Psoas muscle (tissue), 8 donors: Measurements from ENCODE around the gene SAPCD2. TPM values are rescaled to one million over a fixed set of nuclear protein-coding genes. Genes with fewer than 3 reads are reported as not detected.

Source experiments
- ATAC-seq, 4 donors: fragments of 200-7000 bp; cut with Tn5 transposase; one replicate each; pipeline ENCODE4 v1.9.1; 2020; ENCODE audit warnings: moderate library complexity in 3 of 4, mild to moderate bottlenecking in 2 of 4
- DNase-seq, 2 donors: peaks; one replicate each; pipeline ENCODE4 v3.0.0-alpha.2; 2020
- H3K27ac ChIP-seq: fragments of 200-600 bp; one replicate; pipeline ENCODE4 v1.8.0; 2022
- H3K27me3 ChIP-seq, 3 donors: fragments of 200-600 bp in 1 of 3; one replicate each; pipeline versions ENCODE4 v1.6.1 to v1.8.0; 2013 to 2022; ENCODE audit warnings: low read length in 2 of 3, mild to moderate bottlenecking in 2 of 3, moderate library complexity in 1 of 3; ENCODE audit not compliant: insufficient read depth in 3 of 3
- H3K36me3 ChIP-seq, 2 donors: fragments of 200-600 bp in 1 of 2; one replicate each; pipeline versions ENCODE4 v1.6.1 to v1.8.0; 2013 to 2022; ENCODE audit warnings: low read depth in 1 of 2, mild to moderate bottlenecking in 1 of 2, moderate library complexity in 1 of 2; ENCODE audit not compliant: insufficient read depth in 1 of 2
- H3K4me1 ChIP-seq: fragments of 200-600 bp; one replicate; pipeline ENCODE4 v1.8.0; 2022
- H3K4me3 ChIP-seq: fragments of 200-600 bp; one replicate; pipeline ENCODE4 v1.8.0; 2022; ENCODE audit warnings: mild to moderate bottlenecking
- H3K9me3 ChIP-seq: fragments of 200-600 bp; one replicate; pipeline ENCODE4 v1.8.0; 2022
- WGBS, 3 donors: extraction: QIAGEN DNeasy Blood & Tissue Kit; methylation state at CpG; one replicate each; pipeline versions ENCODE4 v1.1.6 to v1.1.7; 2013; 5-methylcytosine and 5-hydroxymethylcytosine counted together
- intact Hi-C, 2 donors: fragments of 100-400 bp; cut with DNase I; formaldehyde crosslinking; loops; one replicate each; pipeline versions ENCODE4 v1.11.0 to v1.14.2; 2022
- polyA plus RNA-seq, 3 donors: library from polyadenylated mRNA; stranded (reverse); fragments of 200-250 nt; gene quantifications; one replicate each; pipeline ENCODE4 v1.2.3, GENCODE V29; 2013
- total RNA-seq, 4 donors: library from RNA; stranded (reverse); fragmentation: NEBNext Ultra II Directional in 2 of 4; extraction: Animal tissue kit (Norgen Biotek cat#: 25700) in 2 of 4; gene quantifications; one replicate each; pipeline versions ENCODE4 v1.2.1 to v1.2.4, GENCODE V29; 2021 to 2023
- TF ChIP-seq, protein P1 (sequence below): fragments of 200-600 bp; IDR thresholded peaks from one replicate; pipeline ENCODE4 v1.8.0; 2022; ENCODE audit warnings: antibody characterized with exemption
- donor health status: healthy with polysubstance abuse.
- donor health status: DM: no; HTN: no; CAD: no; lungs with moderate emphysema.
- donor health status: Bipolar disorder and iron deficiency.
- donor health status: healthy.
- donor health status: DM: yes; HTN: yes; CAD: no.
- donor health status: DM: no; HTN: no; CAD: no.
- donor health status: DM: no; HTN: no; CAD: no.
- donor health status: DM: yes; HTN: yes; CAD: no.

SAPCD2 gene
- total and polyA plus RNA-seq, 7 donors, result 0.10 to 0.22 (median 0.15) TPM; not detected in 1

DNA sequence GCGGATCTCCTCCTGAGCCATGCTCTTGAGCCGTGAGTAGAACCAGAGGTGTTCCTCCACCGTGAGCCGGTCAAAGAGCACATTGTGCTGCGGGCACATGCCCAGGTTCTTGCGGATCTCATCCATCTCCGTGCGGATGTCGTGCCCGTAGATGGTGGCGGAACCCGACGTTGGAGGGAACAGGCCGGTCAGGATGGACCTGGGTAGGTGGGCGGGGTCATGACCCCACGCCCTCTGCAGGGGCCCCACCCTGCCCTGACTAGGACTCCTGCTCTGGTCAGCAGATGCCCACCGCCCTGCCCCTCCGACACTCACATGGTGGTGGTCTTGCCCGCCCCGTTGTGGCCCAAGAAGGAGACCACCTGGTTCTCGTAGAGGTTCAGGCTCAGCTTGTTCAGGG is 54.4 kb downstream of the SAPCD2 start:
- Histone ChIP-seq H3K4me1 (no peaks in the 10 kb centered on the region), H3K27me3 (no peaks in the 10 kb centered on the region), H3K4me3 (no peak overlapping the region), H3K9me3 (no peaks in the 10 kb centered on the region), H3K27ac (no peak overlapping the region), H3K36me3 (peaks cover 0 to 78% of the 10 kb centered on the region in 2 donors)
- ATAC-seq (no peak), DNase-seq (no peak)
- TF ChIP-seq, protein P1, sequence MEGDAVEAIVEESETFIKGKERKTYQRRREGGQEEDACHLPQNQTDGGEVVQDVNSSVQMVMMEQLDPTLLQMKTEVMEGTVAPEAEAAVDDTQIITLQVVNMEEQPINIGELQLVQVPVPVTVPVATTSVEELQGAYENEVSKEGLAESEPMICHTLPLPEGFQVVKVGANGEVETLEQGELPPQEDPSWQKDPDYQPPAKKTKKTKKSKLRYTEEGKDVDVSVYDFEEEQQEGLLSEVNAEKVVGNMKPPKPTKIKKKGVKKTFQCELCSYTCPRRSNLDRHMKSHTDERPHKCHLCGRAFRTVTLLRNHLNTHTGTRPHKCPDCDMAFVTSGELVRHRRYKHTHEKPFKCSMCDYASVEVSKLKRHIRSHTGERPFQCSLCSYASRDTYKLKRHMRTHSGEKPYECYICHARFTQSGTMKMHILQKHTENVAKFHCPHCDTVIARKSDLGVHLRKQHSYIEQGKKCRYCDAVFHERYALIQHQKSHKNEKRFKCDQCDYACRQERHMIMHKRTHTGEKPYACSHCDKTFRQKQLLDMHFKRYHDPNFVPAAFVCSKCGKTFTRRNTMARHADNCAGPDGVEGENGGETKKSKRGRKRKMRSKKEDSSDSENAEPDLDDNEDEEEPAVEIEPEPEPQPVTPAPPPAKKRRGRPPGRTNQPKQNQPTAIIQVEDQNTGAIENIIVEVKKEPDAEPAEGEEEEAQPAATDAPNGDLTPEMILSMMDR, result no peak
- intact Hi-C loops, result no loop called here
- 93 to 96% (median 96%) methylated on average over 20 to 21 of the region's 21 CpGs for WGBS, 3 donors

DNA sequence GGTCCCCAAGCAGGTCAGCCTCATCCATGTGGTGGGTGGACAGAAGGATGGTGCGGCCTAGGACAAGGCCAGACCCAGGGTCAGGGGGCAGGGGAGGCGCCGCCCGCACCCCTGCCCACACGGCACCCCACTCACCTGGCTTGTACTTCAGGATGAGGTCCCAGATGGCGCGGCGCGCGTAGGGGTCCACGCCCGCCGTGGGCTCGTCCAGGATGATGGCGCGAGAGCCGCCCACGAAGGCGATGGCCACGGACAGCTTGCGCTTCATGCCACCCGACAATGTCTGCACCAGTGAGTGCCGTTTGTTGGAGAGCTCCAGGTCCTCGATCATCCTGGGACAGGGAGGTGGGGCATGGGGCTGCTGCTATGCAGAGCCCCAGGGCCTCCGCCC is 54.8 kb downstream of the SAPCD2 start:
- H3K9me3 ChIP-seq, result no peaks in the 10 kb centered on the region
- H3K27ac ChIP-seq, result no peak overlapping the region
- no peak overlapping the region for H3K4me3 ChIP-seq
- no peak for ATAC-seq
- H3K4me1 ChIP-seq, result no peaks in the 10 kb centered on the region
- H3K36me3 ChIP-seq, result peaks cover 0 to 75% of the 10 kb centered on the region in 2 donors
- TF ChIP-seq, protein P1, result no peak
- no peak for DNase-seq
- WGBS, 3 donors, result 96 to 98% (median 96%) methylated on average over 20 to 25 of the region's 25 CpGs
- intact Hi-C loops, result no loop called here
- H3K27me3 ChIP-seq, result no peaks in the 10 kb centered on the region

DNA sequence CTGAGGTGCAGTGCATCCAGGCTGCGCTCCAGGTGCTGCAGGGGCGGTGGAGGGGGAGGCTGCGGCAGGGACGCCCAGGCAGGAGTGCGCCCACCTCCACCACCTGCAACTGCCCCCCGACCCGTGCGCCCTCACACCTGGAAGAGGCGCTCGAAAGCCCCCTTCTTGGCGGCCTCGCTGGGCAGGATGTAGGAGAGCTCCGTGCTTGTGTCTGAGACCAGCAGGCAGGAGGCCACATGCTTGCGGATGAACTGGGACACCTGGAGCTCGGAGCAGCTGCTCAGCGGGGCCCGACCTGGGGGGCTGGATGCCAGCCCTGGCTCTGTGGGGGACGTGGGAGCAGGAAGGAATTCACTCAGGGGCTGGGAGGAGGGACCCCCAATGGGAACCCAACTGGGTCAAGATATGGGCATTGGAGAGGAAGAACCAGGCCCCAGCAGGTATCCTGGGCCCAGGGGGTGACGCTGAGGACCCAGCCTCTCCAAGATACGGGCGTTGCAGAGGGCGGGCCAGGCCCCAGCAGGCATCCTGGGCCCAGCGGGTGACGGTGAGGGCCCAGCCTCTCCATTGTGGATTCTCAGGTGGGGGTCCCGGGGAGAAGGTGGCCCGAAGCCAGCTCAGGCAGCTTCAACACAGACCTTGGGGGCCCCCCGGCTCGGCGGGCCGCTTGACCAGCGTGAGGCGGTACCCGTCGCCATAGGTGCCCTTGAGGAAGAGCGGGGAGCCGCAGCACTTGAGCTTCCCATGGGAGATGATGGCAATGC is 55.4 kb downstream of the SAPCD2 start:
- Histone ChIP-seq H3K27me3 (no peaks in the 10 kb centered on the region), H3K9me3 (no peaks in the 10 kb centered on the region), H3K36me3 (peaks cover 0 to 72% of the 10 kb centered on the region in 2 donors), H3K27ac (no peak overlapping the region), H3K4me3 (no peak overlapping the region), H3K4me1 (no peaks in the 10 kb centered on the region)
- no peak for DNase-seq
- TF ChIP-seq, protein P1, result no peak
- 91 to 94% (median 92%) methylated on average over 34 to 36 of the region's 36 CpGs for WGBS, 3 donors
- ATAC-seq, result no peak
- intact Hi-C loops, result no loop called here

DNA sequence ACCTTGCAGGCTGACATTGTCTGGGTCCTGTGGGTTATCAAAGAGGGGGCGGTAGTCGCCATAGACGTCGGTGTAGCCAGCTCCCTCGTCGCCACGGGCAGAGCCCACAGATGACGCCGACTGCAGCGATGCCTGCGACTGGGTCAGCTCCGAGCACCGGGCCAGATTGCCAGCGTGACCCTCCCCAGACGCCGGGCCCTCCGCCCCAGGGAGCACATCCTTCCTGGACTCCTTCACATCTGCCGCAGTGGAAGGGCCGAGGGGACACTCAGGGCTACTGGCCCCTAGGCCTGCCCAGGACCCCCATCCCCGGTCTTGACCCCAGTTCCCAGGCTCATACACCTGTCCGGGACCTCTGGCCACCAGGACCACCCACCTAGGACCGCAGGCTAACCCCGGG is 56.2 kb downstream of the SAPCD2 start:
- H3K36me3 ChIP-seq, result peaks cover 0 to 79% of the 10 kb centered on the region in 2 donors
- no peak overlapping the region for H3K27ac ChIP-seq
- no peak for DNase-seq
- 91 to 94% (median 91%) methylated on average over 18 to 23 of the region's 23 CpGs for WGBS, 3 donors
- TF ChIP-seq, protein P1, result no peak
- H3K4me1 ChIP-seq, result no peaks in the 10 kb centered on the region
- H3K4me3 ChIP-seq, result no peak overlapping the region
- no peaks in the 10 kb centered on the region for H3K9me3 ChIP-seq
- no peaks in the 10 kb centered on the region for H3K27me3 ChIP-seq
- intact Hi-C loops, result no loop called here
- ATAC-seq, result no peak

DNA sequence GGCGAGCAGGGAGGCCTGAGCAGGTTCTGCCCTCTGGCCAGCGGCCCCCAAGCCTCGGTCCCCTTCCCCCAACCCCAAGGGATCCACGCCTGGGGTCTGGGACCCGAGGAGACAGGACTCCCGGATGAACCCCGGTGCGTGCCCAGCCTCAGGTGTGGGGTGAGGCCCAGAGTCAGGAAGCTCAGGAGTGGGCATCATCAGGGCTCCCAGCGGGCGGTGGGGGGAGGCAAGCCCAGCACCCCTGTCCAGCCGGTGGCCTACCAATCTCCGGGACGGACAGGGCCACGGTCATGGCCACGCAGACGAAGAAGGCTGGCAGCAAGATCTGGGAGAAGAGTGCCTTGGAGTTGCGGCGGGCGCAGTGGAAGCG is 56.8 kb downstream of the SAPCD2 start:
- TF ChIP-seq, protein P1, result no peak
- Histone ChIP-seq H3K27me3 (no peaks in the 10 kb centered on the region), H3K9me3 (no peaks in the 10 kb centered on the region), H3K36me3 (peaks cover 0 to 74% of the 10 kb centered on the region in 2 donors), H3K27ac (no peak overlapping the region), H3K4me3 (no peak overlapping the region), H3K4me1 (no peaks in the 10 kb centered on the region)
- WGBS, 3 donors, result 97 to 98% (median 98%) methylated on average over 10 to 20 of the region's 20 CpGs
- no peak for ATAC-seq
- no peak for DNase-seq
- intact Hi-C loops, result no loop called here
